HEK293 (cell line): ENCODE results near the gene HEATR5B.

Experiments used
- CTCF ChIA-PET: fragments of 350-600 bp; formaldehyde crosslinking; extraction: SDS; loops from one replicate; lab custom pipeline; 2021; ENCODE audit warnings: antibody characterized with exemption; lab: Yijun Ruan, JAX
- POLR2A ChIA-PET: fragments of 300-600 bp; formaldehyde crosslinking; extraction: SDS; loops from one replicate; lab custom pipeline; 2020; ENCODE audit warnings: antibody characterized with exemption, inconsistent platforms; lab: Yijun Ruan, JAX
- H3K27ac ChIP-seq: fragments of 200-500 bp; sonication (Bioruptor generic); 2 replicates; pipeline ENCODE4 v1.5.1; 2014; ENCODE audit warnings: low read depth, low read length, control low read depth, inconsistent platforms; ENCODE audit errors: extremely low read depth
- H3K36me3 ChIP-seq, 2 experiments: fragments of 200-500 bp in 1 of 2; sonication (Bioruptor generic) in 1 of 2; 1 replicate in 1 of 2; 2 replicates in 1 of 2; pipeline ENCODE4 v1.5.1; 2014 to 2017; ENCODE audit warnings: inconsistent platforms in 2 of 2, low read length in 2 of 2; ENCODE audit not compliant: control insufficient read depth in 2 of 2, insufficient read depth in 1 of 2
- H3K4me1 ChIP-seq: fragments of 200-500 bp; sonication (Bioruptor generic); 2 replicates; pipeline ENCODE4 v1.5.1; 2014; ENCODE audit warnings: mild to moderate bottlenecking, low read length, inconsistent platforms; ENCODE audit not compliant: control insufficient read depth, insufficient read depth
- H3K4me3 ChIP-seq: 2 replicates; pipeline ENCODE4 v1.5.1; 2011; ENCODE audit warnings: low read depth, mild to moderate bottlenecking, control low read depth, low read length, moderate library complexity
- H3K9me3 ChIP-seq: fragments of 200-500 bp; sonication (Bioruptor generic); 2 replicates; pipeline ENCODE4 v1.5.1; 2014; ENCODE audit warnings: low read depth, low read length, inconsistent platforms; ENCODE audit not compliant: control insufficient read depth, insufficient read depth
- CTCF ChIP-seq: fragments of 450-650 bp; formaldehyde crosslinking; IDR thresholded peaks from 2 replicates; pipeline ENCODE4 v1.5.1; 2016; ENCODE audit warnings: missing biosample characterization, missing genetic modification characterization
- EGR2 ChIP-seq: fragments of 450-650 bp; formaldehyde crosslinking; IDR thresholded peaks from 2 replicates; pipeline ENCODE4 v1.5.1; 2016; ENCODE audit warnings: low read depth, missing biosample characterization, missing genetic modification characterization
- GLI4 ChIP-seq: fragments of 450-650 bp; formaldehyde crosslinking; IDR thresholded peaks from 2 replicates; pipeline ENCODE4 v1.5.1; 2016; ENCODE audit warnings: missing biosample characterization, missing genetic modification characterization
- HOXA7 ChIP-seq: sonication (generic); formaldehyde crosslinking; IDR thresholded peaks from 2 replicates; pipeline ENCODE4 v1.8.1; 2022; ENCODE audit warnings: missing genetic modification reagents, borderline replicate concordance
- IKZF3 ChIP-seq: fragments of 450-650 bp; IDR thresholded peaks from 2 replicates; pipeline ENCODE4 v1.5.0; 2018; ENCODE audit warnings: missing biosample characterization, mild to moderate bottlenecking, missing genetic modification characterization, moderate library complexity
- REPIN1 ChIP-seq: fragments of 450-650 bp; formaldehyde crosslinking; IDR thresholded peaks from 2 replicates; pipeline ENCODE4 v1.5.1; 2017; ENCODE audit warnings: missing biosample characterization, missing genetic modification characterization, low read depth
- TRIM28 ChIP-seq: IDR thresholded peaks from 2 replicates; pipeline ENCODE4 v1.6.1; 2011; ENCODE audit warnings: low read length, control low read depth, borderline replicate concordance
- ZBTB1 ChIP-seq: fragments of 450-650 bp; formaldehyde crosslinking; IDR thresholded peaks from 2 replicates; pipeline ENCODE4 v1.5.1; 2016; ENCODE audit warnings: missing biosample characterization, missing genetic modification characterization
- ZBTB48 ChIP-seq: fragments of 450-650 bp; formaldehyde crosslinking; IDR thresholded peaks from 2 replicates; pipeline ENCODE4 v1.5.1; 2016; ENCODE audit warnings: missing biosample characterization, missing genetic modification characterization
- ZFHX2 ChIP-seq: fragments of 450-650 bp; formaldehyde crosslinking; conservative IDR thresholded peaks from 2 replicates; pipeline ENCODE4 v1.5.1; 2016; ENCODE audit warnings: missing biosample characterization, missing genetic modification characterization
- ZNF138 ChIP-seq: fragments of 450-650 bp; formaldehyde crosslinking; IDR thresholded peaks from 2 replicates; pipeline ENCODE4 v1.5.1; 2016; ENCODE audit warnings: missing biosample characterization, missing genetic modification characterization, borderline replicate concordance
- ZNF148 ChIP-seq: fragments of 450-650 bp; formaldehyde crosslinking; IDR thresholded peaks from 2 replicates; pipeline ENCODE4 v1.5.0; 2017; ENCODE audit warnings: missing biosample characterization, missing genetic modification characterization, borderline replicate concordance
- ZNF175 ChIP-seq: fragments of 450-650 bp; formaldehyde crosslinking; IDR thresholded peaks from 2 replicates; pipeline ENCODE4 v1.5.1; 2016; ENCODE audit warnings: missing biosample characterization, missing genetic modification characterization
- ZNF202 ChIP-seq: fragments of 450-650 bp; formaldehyde crosslinking; IDR thresholded peaks from 2 replicates; pipeline ENCODE4 v1.5.1; 2016; ENCODE audit warnings: missing biosample characterization, missing genetic modification characterization, borderline replicate concordance
- ZNF292 ChIP-seq: fragments of 450-650 bp; formaldehyde crosslinking; IDR thresholded peaks from 2 replicates; pipeline ENCODE4 v1.5.1; 2016; ENCODE audit warnings: low read depth, missing biosample characterization, missing genetic modification characterization, borderline replicate concordance
- ZNF324 ChIP-seq: fragments of 450-650 bp; formaldehyde crosslinking; IDR thresholded peaks from 2 replicates; pipeline ENCODE4 v1.5.1; 2016; ENCODE audit warnings: missing biosample characterization, missing genetic modification characterization
- ZNF341 ChIP-seq: fragments of 450-650 bp; formaldehyde crosslinking; IDR thresholded peaks from 2 replicates; pipeline ENCODE4; 2016; ENCODE audit warnings: low read depth, missing biosample characterization, missing genetic modification characterization
- ZNF366 ChIP-seq: fragments of 450-650 bp; formaldehyde crosslinking; conservative IDR thresholded peaks from 2 replicates; pipeline ENCODE4 v1.5.1; 2016; ENCODE audit warnings: missing biosample characterization, missing genetic modification characterization
- ZNF37A ChIP-seq: fragments of 450-650 bp; IDR thresholded peaks from 2 replicates; pipeline ENCODE4 v1.5.1; 2018; ENCODE audit warnings: missing biosample characterization, missing genetic modification characterization
- ZNF391 ChIP-seq: fragments of 450-650 bp; formaldehyde crosslinking; IDR thresholded peaks from 2 replicates; pipeline ENCODE4 v1.5.1; 2016; ENCODE audit warnings: low read depth, missing biosample characterization, missing genetic modification characterization, borderline replicate concordance
- ZNF394 ChIP-seq: fragments of 450-650 bp; formaldehyde crosslinking; IDR thresholded peaks from 2 replicates; pipeline ENCODE4 v1.5.1; 2016; ENCODE audit warnings: missing biosample characterization, missing genetic modification characterization, mild to moderate bottlenecking, moderate library complexity, borderline replicate concordance
- ZNF560 ChIP-seq: fragments of 450-650 bp; formaldehyde crosslinking; IDR thresholded peaks from 2 replicates; pipeline ENCODE4 v1.5.1; 2017; ENCODE audit warnings: missing biosample characterization, missing genetic modification characterization, borderline replicate concordance
- ZNF621 ChIP-seq: fragments of 450-650 bp; formaldehyde crosslinking; IDR thresholded peaks from 2 replicates; pipeline ENCODE4 v1.5.1; 2017; ENCODE audit warnings: missing biosample characterization, missing genetic modification characterization
- ZNF768 ChIP-seq: fragments of 450-650 bp; formaldehyde crosslinking; IDR thresholded peaks from 2 replicates; pipeline ENCODE4 v1.5.1; 2018; ENCODE audit warnings: missing biosample characterization, mild to moderate bottlenecking, missing genetic modification characterization
- ZNF830 ChIP-seq: fragments of 450-650 bp; IDR thresholded peaks from 2 replicates; pipeline ENCODE4 v1.5.0; 2018; ENCODE audit warnings: missing biosample characterization, missing genetic modification characterization, low read depth, mild to moderate bottlenecking, moderate library complexity
- ZNF843 ChIP-seq: fragments of 450-650 bp; formaldehyde crosslinking; IDR thresholded peaks from 2 replicates; pipeline ENCODE4 v1.5.1; 2016; ENCODE audit warnings: missing biosample characterization, missing genetic modification characterization
- ZSCAN16 ChIP-seq: fragments of 450-650 bp; formaldehyde crosslinking; IDR thresholded peaks from 2 replicates; pipeline ENCODE4 v1.5.1; 2016; ENCODE audit warnings: missing biosample characterization, missing genetic modification characterization
- TF ChIP-seq, protein P1 (sequence below): fragments of 450-650 bp; formaldehyde crosslinking; IDR thresholded peaks from 2 replicates; pipeline ENCODE4 v1.5.1; 2016; ENCODE audit warnings: missing biosample characterization, missing genetic modification characterization

The HEATR5B gene

DNA sequence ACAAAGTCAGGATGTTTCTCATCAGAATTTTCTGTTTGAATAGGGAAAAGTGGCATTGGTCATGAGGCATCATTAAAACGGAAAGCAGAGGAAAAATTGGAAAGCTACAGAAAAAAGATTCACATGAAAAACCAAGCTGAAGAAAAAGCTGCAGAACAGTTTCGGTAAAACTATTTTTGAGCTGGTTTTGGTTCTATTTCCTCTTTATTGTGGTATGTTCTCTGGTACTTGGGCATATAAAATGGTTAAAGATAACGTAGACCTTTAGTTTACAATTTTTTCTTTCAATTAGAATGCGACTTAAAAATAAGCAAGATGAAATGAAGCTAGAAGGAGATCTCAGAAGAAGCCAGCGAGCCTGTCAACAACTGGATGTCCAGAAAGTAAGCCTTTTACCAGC is 7.7 kb upstream of the HEATR5B start:
- POLR2A ChIA-PET: interaction anchor here (1.5 kb wide), 1 partner anchor 8 kb away, joined by 4 read pairs; the partner anchor contains the start of genes GPATCH11 and HEATR5B
- H3K9me3 ChIP-seq: no peaks in the 10 kb centered on the region
- TF ChIP-seq ZNF394 (tag by site-specific recombination) (no peak), ZNF341 (no peak), ZNF37A (tag by site-specific recombination) (no peak), REPIN1 (tag by site-specific recombination) (no peak), ZNF391 (no peak), ZNF175 (no peak), IKZF3 (tag by site-specific recombination) (no peak), ZNF830 (tag by site-specific recombination) (no peak), ZBTB1 (tag by site-specific recombination) (no peak), EGR2 (tag by site-specific recombination) (no peak), ZNF202 (tag by site-specific recombination) (no peak), HOXA7 (no peak), GLI4 (tag by site-specific recombination) (no peak), ZNF292 (no peak), ZFHX2 (tag by site-specific recombination) (no peak), ZBTB48 (tag by site-specific recombination) (no peak), ZNF768 (no peak), ZNF621 (tag by site-specific recombination) (no peak)
- TF ChIP-seq, all 188 proteins: peak for 0
- no peaks in the 10 kb centered on the region for H3K4me1 ChIP-seq
- no peak overlapping the region for H3K4me3 ChIP-seq
- no peak overlapping the region for H3K27ac ChIP-seq
- peaks cover 49 to 74% of the 10 kb centered on the region in 2 experiments for H3K36me3 ChIP-seq
- CTCF ChIA-PET: interaction anchor here (0.6 kb wide), 1 partner anchor 210 kb away, joined by 3 read pairs; no protein-coding TSS in a partner anchor

DNA sequence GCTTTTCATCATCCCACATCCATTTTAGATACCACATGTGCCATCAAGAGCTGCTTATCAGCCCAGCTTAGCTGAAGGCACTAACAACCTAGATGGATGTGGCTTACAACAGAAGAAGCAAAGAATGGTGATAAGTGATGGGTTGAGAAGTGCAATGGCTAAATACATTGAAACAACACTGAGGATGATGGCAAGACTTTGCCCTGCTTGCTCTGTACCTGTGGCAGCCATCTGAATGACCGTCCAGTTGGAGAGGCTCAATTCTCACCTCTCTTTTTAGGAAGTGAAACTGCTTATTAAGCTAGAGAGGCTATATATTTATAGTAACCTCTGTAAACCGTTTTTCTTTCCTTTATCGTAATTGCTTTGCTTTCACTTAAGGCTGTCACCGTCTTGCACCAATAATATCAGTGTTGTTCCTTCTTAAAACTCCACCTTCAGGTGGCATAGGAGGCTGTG is 5.9 kb upstream of the HEATR5B start:
- TF ChIP-seq, protein P1, sequence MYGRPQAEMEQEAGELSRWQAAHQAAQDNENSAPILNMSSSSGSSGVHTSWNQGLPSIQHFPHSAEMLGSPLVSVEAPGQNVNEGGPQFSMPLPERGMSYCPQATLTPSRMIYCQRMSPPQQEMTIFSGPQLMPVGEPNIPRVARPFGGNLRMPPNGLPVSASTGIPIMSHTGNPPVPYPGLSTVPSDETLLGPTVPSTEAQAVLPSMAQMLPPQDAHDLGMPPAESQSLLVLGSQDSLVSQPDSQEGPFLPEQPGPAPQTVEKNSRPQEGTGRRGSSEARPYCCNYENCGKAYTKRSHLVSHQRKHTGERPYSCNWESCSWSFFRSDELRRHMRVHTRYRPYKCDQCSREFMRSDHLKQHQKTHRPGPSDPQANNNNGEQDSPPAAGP (tag by site-specific recombination): no peak
- TF ChIP-seq TRIM28: no peak
- TF ChIP-seq ZNF175: no peak
- TF ChIP-seq ZNF560 (tag by site-specific recombination): no peak
- TF ChIP-seq ZNF138: no peak
- TF ChIP-seq ZNF843 (tag by site-specific recombination): no peak
- CTCF ChIA-PET: no interaction called here
- H3K9me3 ChIP-seq: no peaks in the 10 kb centered on the region
- POLR2A ChIA-PET: no interaction called here
- peaks cover 40 to 59% of the 10 kb centered on the region in 2 experiments for H3K36me3 ChIP-seq
- H3K4me3 ChIP-seq: no peak overlapping the region
- peaks cover 5% of the 10 kb centered on the region for H3K4me1 ChIP-seq
- no peak overlapping the region for H3K27ac ChIP-seq

- no peaks in the 10 kb centered on the region for H3K9me3 ChIP-seq
- CTCF ChIA-PET: no interaction called here
- TF ChIP-seq CTCF (tag by site-specific recombination): no peak
- no peak for TF ChIP-seq ZSCAN16 (tag by site-specific recombination)
- TF ChIP-seq ZNF366: 0 out of 2 replicates have a peak, but pooled peaks have one; percentile 36
- TF ChIP-seq ZNF148: no peak
- no peak for TF ChIP-seq ZNF324 (tag by site-specific recombination)
- H3K4me1 ChIP-seq: peaks cover 6% of the 10 kb centered on the region
- no peak overlapping the region for H3K27ac ChIP-seq
- H3K36me3 ChIP-seq: peaks cover 14 to 43% of the 10 kb centered on the region in 2 experiments; a peak in 2 of 3 replicates
- POLR2A ChIA-PET: no interaction called here
- H3K4me3 ChIP-seq: no peak overlapping the region
Measured at GRCh38 chr2:37085731-37086147, 1.6 kb upstream of the HEATR5B start.
